Left renal pelvis (tissue), 4 donors: ENCODE data around the gene EVC. TPM values are rescaled to one million over a fixed set of nuclear protein-coding genes. Genes with fewer than 3 reads are reported as not detected.

Experiments
- polyA plus RNA-seq, 4 donors: library from polyadenylated mRNA; unstranded; fragments of 120-200 nt; gene quantifications; one replicate each; pipeline ENCODE4 v1.2.1, GENCODE V29; 2013; ENCODE audit not compliant: insufficient read length in 4 of 4

The EVC gene
- polyA plus RNA-seq, 4 donors = 29.2 to 47.9 (median 39.8) TPM

Other genes starting within 250 kb of the EVC start
- 1 to 10 TPM; 8.6 to 9.9 (median 9.1) TPM for gene EVC2, start 2.6 kb upstream of the EVC start, polyA plus RNA-seq
- 10 to 100 TPM; 41.1 to 62.7 (median 53.7) TPM for gene CRMP1, start 181.9 kb downstream of the EVC start, polyA plus RNA-seq